Medulla oblongata (tissue), 1 donor: ENCODE measurements around the gene PDZD7.

ENCODE experiments used
- DNase-seq: peaks from one replicate; pipeline ENCODE4 v3.0.0-alpha.2; 2015; ENCODE audit errors: extremely low spot score

Gene PDZD7

GRCh38 chr10:101001659-101002035, 29.3 kb downstream of the PDZD7 start:
- no peak for DNase-seq

GRCh38 chr10:101000915-101001658, 29.8 kb downstream of the PDZD7 start:
- DNase-seq, result peak; percentile 94

- peak; percentile 48 for DNase-seq
These were observed 30.6 kb downstream of the PDZD7 start for GRCh38 chr10:101000127-101000914.

GRCh38 chr10:100999742-101000126, 31.2 kb downstream of the PDZD7 start, which contains the start of gene LZTS2:
TSS of gene LZTS2 (plus strand) at chr10:100999808. CDS start at chr10:101002539, 2,731 bp downstream.
- DNase-seq, result no peak

- DNase-seq, result peak; percentile 90
These were observed 31.8 kb downstream of the PDZD7 start for GRCh38 chr10:100998991-100999741.

- peak; percentile 98 for DNase-seq
These were observed 32.5 kb downstream of the PDZD7 start for GRCh38 chr10:100998183-100998990.

- DNase-seq, result peak; percentile 74
These were observed 33.4 kb downstream of the PDZD7 start for GRCh38 chr10:100997360-100998182.

- no peak for DNase-seq
These were observed 34.1 kb downstream of the PDZD7 start for GRCh38 chr10:100996678-100997359.

- DNase-seq, result no peak
These were observed 35.7 kb downstream of the PDZD7 start for GRCh38 chr10:100995181-100995580.

GRCh38 chr10:100993986-100994708, 36.8 kb downstream of the PDZD7 start:
- peak; percentile 84 for DNase-seq

GRCh38 chr10:100989088-100989487, 41.8 kb downstream of the PDZD7 start:
- no peak for DNase-seq

- DNase-seq, result no peak
These were observed 42.8 kb downstream of the PDZD7 start for GRCh38 chr10:100988166-100988565.

- no peak for DNase-seq
These were observed 43.3 kb downstream of the PDZD7 start for GRCh38 chr10:100987685-100988049.

GRCh38 chr10:100986952-100987684, 43.8 kb downstream of the PDZD7 start, which contains the start of the genes MRPL43 and TWNK:
TSS of gene MRPL43 (minus strand) at chr10:100987497. CDS start at chr10:100987443, 54 bp downstream.
TSS of gene TWNK (plus strand) at chr10:100987543. CDS start at chr10:100988211, 668 bp downstream.
- DNase-seq, result peak; percentile 91

GRCh38 chr10:100986623-100986951, 44.3 kb downstream of the PDZD7 start:
- DNase-seq, result no peak

GRCh38 chr10:100985336-100985735, 45.6 kb downstream of the PDZD7 start:
- DNase-seq, result no peak

- no peak for DNase-seq
These were observed 46.2 kb downstream of the PDZD7 start for GRCh38 chr10:100984672-100985177.
